Liver (tissue), 9 donors: ENCODE measurements around the gene TMEM151B. TPM values are rescaled to one million over a fixed set of nuclear protein-coding genes. Genes with fewer than 3 reads are reported as not detected.

ENCODE experiments used
- DNase-seq: peaks from one replicate; pipeline ENCODE4 v3.0.0-alpha.2; 2017; ENCODE audit warnings: low spot score
- H3K27ac ChIP-seq, 2 donors: one replicate each; pipeline ENCODE4 v1.7.0; 2013; ENCODE audit warnings: inconsistent platforms in 2 of 2, low read length in 2 of 2, control low read depth in 1 of 2, low read depth in 1 of 2, mild to moderate bottlenecking in 1 of 2
- H3K27me3 ChIP-seq, 4 donors: one replicate each; pipeline versions ENCODE4 v1.6.1 to v1.7.0; 2013; ENCODE audit warnings: low read length in 3 of 4, inconsistent platforms in 1 of 4, mild to moderate bottlenecking in 1 of 4, moderate library complexity in 1 of 4; ENCODE audit not compliant: control insufficient read depth in 4 of 4, insufficient read depth in 4 of 4
- H3K36me3 ChIP-seq, 4 donors: one replicate each; pipeline versions ENCODE4 v1.6.1 to v1.7.0; 2013; ENCODE audit warnings: low read length in 3 of 4, mild to moderate bottlenecking in 3 of 4, low read depth in 1 of 4, moderate library complexity in 1 of 4; ENCODE audit not compliant: control insufficient read depth in 4 of 4, insufficient read depth in 3 of 4
- H3K4me1 ChIP-seq, 4 donors: one replicate each; pipeline versions ENCODE4 v1.6.1 to v1.7.0; 2013; ENCODE audit warnings: low read length in 3 of 4, mild to moderate bottlenecking in 3 of 4, moderate library complexity in 1 of 4; ENCODE audit not compliant: control insufficient read depth in 4 of 4, insufficient read depth in 4 of 4
- H3K4me3 ChIP-seq, 3 donors: one replicate each; pipeline versions ENCODE4 v1.6.1 to v1.7.0; 2013; ENCODE audit warnings: low read length in 3 of 3, control low read depth in 1 of 3, low read depth in 1 of 3, mild to moderate bottlenecking in 1 of 3
- H3K9ac ChIP-seq, 2 donors: one replicate each; pipeline ENCODE4 v1.7.0; 2013; ENCODE audit warnings: low read length in 2 of 2, mild to moderate bottlenecking in 2 of 2, moderate library complexity in 2 of 2, control low read depth in 1 of 2, low read depth in 1 of 2
- H3K9me3 ChIP-seq, 4 donors: one replicate each; pipeline versions ENCODE4 v1.6.1 to v1.7.0; 2013; ENCODE audit warnings: low read length in 3 of 4; ENCODE audit not compliant: control insufficient read depth in 4 of 4
- EGR1 ChIP-seq, 2 donors: IDR thresholded peaks; 2 replicates each; pipeline ENCODE4 v1.6.1; 2016 to 2018; ENCODE audit warnings: antibody characterized with exemption in 2 of 2, low read depth in 2 of 2
- FOXA1 ChIP-seq: IDR thresholded peaks from 2 replicates; pipeline ENCODE4 v1.6.1; 2016; ENCODE audit warnings: antibody characterized with exemption
- FOXA2 ChIP-seq: IDR thresholded peaks from 2 replicates; pipeline ENCODE4 v1.6.1; 2016; ENCODE audit warnings: antibody characterized with exemption
- GABPA ChIP-seq, 2 donors: IDR thresholded peaks in 1 of 2; conservative IDR thresholded peaks in 1 of 2; 2 replicates each; pipeline ENCODE4 v1.6.1; 2016; ENCODE audit warnings: antibody characterized with exemption in 2 of 2, mild to moderate bottlenecking in 1 of 2, moderate library complexity in 1 of 2
- HNF4A ChIP-seq, 2 donors: conservative IDR thresholded peaks; 2 replicates each; pipeline ENCODE4 v1.6.1; 2016; ENCODE audit warnings: antibody characterized with exemption in 2 of 2, mild to moderate bottlenecking in 2 of 2
- HNF4G ChIP-seq: IDR thresholded peaks from 2 replicates; pipeline ENCODE4 v1.6.1; 2016; ENCODE audit warnings: antibody characterized with exemption
- JUND ChIP-seq, 2 donors: IDR thresholded peaks; 2 replicates each; pipeline ENCODE4 v1.6.1; 2016; ENCODE audit warnings: antibody characterized with exemption in 2 of 2
- NR2F2 ChIP-seq: IDR thresholded peaks from 2 replicates; pipeline ENCODE4 v1.6.1; 2016; ENCODE audit warnings: antibody characterized with exemption
- RAD21 ChIP-seq, 2 donors: IDR thresholded peaks; 2 replicates each; pipeline ENCODE4 v1.6.1; 2016; ENCODE audit warnings: antibody characterized with exemption in 2 of 2, mild to moderate bottlenecking in 2 of 2
- RXRA ChIP-seq, 2 donors: IDR thresholded peaks; 2 replicates each; pipeline ENCODE4 v1.6.1; 2017 to 2018; ENCODE audit warnings: antibody characterized with exemption in 2 of 2, mild to moderate bottlenecking in 1 of 2
- SP1 ChIP-seq: IDR thresholded peaks from 2 replicates; pipeline ENCODE4 v1.6.1; 2018; ENCODE audit warnings: antibody characterized with exemption, mild to moderate bottlenecking
- TAF1 ChIP-seq: conservative IDR thresholded peaks from 2 replicates; pipeline ENCODE4 v1.6.1; 2016; ENCODE audit warnings: antibody characterized with exemption, mild to moderate bottlenecking
- YY1 ChIP-seq: IDR thresholded peaks from 2 replicates; pipeline ENCODE4 v1.6.1; 2016; ENCODE audit warnings: antibody characterized with exemption, mild to moderate bottlenecking
- WGBS: extraction: QIAGEN DNeasy Blood & Tissue Kit; methylation state at CpG from one replicate; pipeline ENCODE4 v1.1.7; 2013; 5-methylcytosine and 5-hydroxymethylcytosine counted together
- polyA plus RNA-seq, 2 donors: library from polyadenylated mRNA; stranded (reverse) in 1 of 2; unstranded in 1 of 2; fragments of 200-250 nt in 1 of 2; fragments of >200 nt in 1 of 2; fragmentation: Nextera tagmentation in 1 of 2; extraction: Ambion mirVana in 1 of 2; gene quantifications; one replicate each; pipeline versions ENCODE4 v1.2.1 to v1.2.3, GENCODE V29; 2013 to 2015
- total RNA-seq, 2 donors: library from RNA; depleted of rRNA; stranded (reverse); fragments of >200 nt; gene quantifications; one replicate each; pipeline ENCODE4 v1.2.3, GENCODE V29; 2014
- TF ChIP-seq, protein P1 (sequence below): IDR thresholded peaks from 2 replicates; pipeline ENCODE4 v1.6.1; 2016; ENCODE audit warnings: antibody characterized with exemption
- TF ChIP-seq, protein P2 (sequence below): IDR thresholded peaks from 2 replicates; pipeline ENCODE4 v1.6.1; 2016; ENCODE audit warnings: antibody characterized with exemption
- TF ChIP-seq, protein P3 (sequence below): IDR thresholded peaks from 2 replicates; pipeline ENCODE4 v1.6.1; 2016; ENCODE audit warnings: antibody characterized with exemption, mild to moderate bottlenecking
- TF ChIP-seq, protein P4 (sequence below): IDR thresholded peaks from 2 replicates; pipeline ENCODE4 v1.6.1; 2016; ENCODE audit warnings: antibody characterized with exemption
- TF ChIP-seq, protein P5 (sequence below): fragments of 150-350 bp; IDR thresholded peaks from 2 replicates; pipeline ENCODE4 v1.5.1; 2017; ENCODE audit warnings: improper control_type of control experiment, low read depth, low read length; ENCODE audit not compliant: missing input control
- donor health status: healthy.
- donor health status: healthy.
- donor health status: healthy.
- donor health status: healthy.
- donor health status: healthy.

The TMEM151B gene
- total and polyA plus RNA-seq, 4 donors = not detected

DNA sequence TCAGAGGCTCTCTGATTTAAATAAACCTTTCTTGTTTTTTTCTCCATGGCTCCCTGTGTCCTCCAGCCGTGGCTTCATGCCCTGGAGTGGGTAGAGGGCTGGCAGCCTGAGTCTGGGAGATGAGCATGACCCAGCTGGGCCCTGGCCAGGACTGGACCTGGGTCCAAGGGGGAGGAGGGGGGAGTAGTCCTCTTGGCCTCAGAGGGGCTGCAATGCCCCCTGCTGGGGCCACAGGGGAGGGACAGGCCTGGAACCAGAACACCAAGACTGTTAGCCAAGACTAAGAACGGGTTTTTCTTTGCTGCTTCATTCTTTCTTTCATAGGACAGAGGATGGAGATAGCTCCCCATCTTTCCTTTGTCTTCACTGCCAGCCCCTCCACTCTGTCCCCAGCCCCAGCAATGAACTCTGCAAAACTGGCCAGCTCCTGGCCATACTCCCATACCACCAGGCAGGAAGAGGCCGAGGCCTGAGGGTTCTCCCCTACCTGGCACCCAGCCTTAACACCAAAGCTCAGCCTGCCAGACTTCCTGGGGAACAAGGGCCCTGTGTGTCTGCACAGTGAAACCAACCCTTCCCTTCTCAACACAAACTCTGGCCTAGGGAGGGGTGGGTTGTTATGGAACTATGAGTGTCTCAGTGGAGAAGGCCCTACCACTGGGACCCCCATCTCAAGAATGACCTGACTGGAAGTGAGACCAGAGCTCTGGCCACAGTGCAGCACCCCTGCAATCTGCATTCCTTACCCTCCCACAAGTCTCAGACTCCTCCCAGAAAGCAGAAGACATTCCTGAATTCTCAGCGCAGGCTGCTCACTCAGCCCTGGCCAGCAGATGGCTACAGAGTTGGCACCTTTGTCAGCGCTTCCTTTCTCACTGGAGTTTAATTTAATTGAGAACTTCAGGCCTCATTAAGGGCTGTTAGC lies 35.9 kb upstream of the TMEM151B start:
- Histone ChIP-seq H3K4me3 (no peak overlapping the region), H3K9me3 (no peaks in the 10 kb centered on the region), H3K36me3 (peaks cover 0 to 4% (median 2%) of the 10 kb centered on the region in 4 donors), H3K27me3 (no peaks in the 10 kb centered on the region), H3K4me1 (peaks cover 22 to 67% (median 53%) of the 10 kb centered on the region in 4 donors), H3K9ac (peak overlapping the region; percentile 34 to 60), H3K27ac (peak overlapping the region; percentile 97 to 99)
- no peak for TF ChIP-seq FOXA2
- TF ChIP-seq EGR1 (IDR thresholded peaks at IDR 0.05; ENCODE audit: low read depth in 2 of 2) = no peak
- no peak for TF ChIP-seq YY1
- TF ChIP-seq HNF4G = no peak
- TF ChIP-seq, protein P1, sequence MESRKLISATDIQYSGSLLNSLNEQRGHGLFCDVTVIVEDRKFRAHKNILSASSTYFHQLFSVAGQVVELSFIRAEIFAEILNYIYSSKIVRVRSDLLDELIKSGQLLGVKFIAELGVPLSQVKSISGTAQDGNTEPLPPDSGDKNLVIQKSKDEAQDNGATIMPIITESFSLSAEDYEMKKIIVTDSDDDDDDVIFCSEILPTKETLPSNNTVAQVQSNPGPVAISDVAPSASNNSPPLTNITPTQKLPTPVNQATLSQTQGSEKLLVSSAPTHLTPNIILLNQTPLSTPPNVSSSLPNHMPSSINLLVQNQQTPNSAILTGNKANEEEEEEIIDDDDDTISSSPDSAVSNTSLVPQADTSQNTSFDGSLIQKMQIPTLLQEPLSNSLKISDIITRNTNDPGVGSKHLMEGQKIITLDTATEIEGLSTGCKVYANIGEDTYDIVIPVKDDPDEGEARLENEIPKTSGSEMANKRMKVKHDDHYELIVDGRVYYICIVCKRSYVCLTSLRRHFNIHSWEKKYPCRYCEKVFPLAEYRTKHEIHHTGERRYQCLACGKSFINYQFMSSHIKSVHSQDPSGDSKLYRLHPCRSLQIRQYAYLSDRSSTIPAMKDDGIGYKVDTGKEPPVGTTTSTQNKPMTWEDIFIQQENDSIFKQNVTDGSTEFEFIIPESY = no peak
- TF ChIP-seq NR2F2 = no peak
- TF ChIP-seq FOXA1 = no peak
- TF ChIP-seq RAD21 (IDR thresholded peaks at IDR 0.05) = peak; percentile 87 to 91
- TF ChIP-seq TAF1 = no peak
- no peak for TF ChIP-seq JUND (IDR thresholded peaks at IDR 0.05)
- no peak for TF ChIP-seq GABPA (IDR thresholded peaks at IDR 0.05 in 1 of 2, conservative IDR thresholded peaks at IDR 0.05 in 1 of 2)
- TF ChIP-seq, protein P2, sequence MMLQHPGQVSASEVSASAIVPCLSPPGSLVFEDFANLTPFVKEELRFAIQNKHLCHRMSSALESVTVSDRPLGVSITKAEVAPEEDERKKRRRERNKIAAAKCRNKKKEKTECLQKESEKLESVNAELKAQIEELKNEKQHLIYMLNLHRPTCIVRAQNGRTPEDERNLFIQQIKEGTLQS = no peak
- TF ChIP-seq SP1 = peak; percentile 50
- TF ChIP-seq, protein P3, sequence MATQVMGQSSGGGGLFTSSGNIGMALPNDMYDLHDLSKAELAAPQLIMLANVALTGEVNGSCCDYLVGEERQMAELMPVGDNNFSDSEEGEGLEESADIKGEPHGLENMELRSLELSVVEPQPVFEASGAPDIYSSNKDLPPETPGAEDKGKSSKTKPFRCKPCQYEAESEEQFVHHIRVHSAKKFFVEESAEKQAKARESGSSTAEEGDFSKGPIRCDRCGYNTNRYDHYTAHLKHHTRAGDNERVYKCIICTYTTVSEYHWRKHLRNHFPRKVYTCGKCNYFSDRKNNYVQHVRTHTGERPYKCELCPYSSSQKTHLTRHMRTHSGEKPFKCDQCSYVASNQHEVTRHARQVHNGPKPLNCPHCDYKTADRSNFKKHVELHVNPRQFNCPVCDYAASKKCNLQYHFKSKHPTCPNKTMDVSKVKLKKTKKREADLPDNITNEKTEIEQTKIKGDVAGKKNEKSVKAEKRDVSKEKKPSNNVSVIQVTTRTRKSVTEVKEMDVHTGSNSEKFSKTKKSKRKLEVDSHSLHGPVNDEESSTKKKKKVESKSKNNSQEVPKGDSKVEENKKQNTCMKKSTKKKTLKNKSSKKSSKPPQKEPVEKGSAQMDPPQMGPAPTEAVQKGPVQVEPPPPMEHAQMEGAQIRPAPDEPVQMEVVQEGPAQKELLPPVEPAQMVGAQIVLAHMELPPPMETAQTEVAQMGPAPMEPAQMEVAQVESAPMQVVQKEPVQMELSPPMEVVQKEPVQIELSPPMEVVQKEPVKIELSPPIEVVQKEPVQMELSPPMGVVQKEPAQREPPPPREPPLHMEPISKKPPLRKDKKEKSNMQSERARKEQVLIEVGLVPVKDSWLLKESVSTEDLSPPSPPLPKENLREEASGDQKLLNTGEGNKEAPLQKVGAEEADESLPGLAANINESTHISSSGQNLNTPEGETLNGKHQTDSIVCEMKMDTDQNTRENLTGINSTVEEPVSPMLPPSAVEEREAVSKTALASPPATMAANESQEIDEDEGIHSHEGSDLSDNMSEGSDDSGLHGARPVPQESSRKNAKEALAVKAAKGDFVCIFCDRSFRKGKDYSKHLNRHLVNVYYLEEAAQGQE = peak; percentile 51
- TF ChIP-seq, protein P4, sequence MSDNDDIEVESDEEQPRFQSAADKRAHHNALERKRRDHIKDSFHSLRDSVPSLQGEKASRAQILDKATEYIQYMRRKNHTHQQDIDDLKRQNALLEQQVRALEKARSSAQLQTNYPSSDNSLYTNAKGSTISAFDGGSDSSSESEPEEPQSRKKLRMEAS = no peak
- peak; percentile 75 to 80 for TF ChIP-seq HNF4A (conservative IDR thresholded peaks at IDR 0.05)
- TF ChIP-seq, protein P5, sequence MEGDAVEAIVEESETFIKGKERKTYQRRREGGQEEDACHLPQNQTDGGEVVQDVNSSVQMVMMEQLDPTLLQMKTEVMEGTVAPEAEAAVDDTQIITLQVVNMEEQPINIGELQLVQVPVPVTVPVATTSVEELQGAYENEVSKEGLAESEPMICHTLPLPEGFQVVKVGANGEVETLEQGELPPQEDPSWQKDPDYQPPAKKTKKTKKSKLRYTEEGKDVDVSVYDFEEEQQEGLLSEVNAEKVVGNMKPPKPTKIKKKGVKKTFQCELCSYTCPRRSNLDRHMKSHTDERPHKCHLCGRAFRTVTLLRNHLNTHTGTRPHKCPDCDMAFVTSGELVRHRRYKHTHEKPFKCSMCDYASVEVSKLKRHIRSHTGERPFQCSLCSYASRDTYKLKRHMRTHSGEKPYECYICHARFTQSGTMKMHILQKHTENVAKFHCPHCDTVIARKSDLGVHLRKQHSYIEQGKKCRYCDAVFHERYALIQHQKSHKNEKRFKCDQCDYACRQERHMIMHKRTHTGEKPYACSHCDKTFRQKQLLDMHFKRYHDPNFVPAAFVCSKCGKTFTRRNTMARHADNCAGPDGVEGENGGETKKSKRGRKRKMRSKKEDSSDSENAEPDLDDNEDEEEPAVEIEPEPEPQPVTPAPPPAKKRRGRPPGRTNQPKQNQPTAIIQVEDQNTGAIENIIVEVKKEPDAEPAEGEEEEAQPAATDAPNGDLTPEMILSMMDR = peak; percentile 81
- TF ChIP-seq RXRA (IDR thresholded peaks at IDR 0.05) = peak; percentile 57 to 72
- WGBS = 25% methylated on average over 5 of the region's 5 CpGs
- DNase-seq = peak; percentile 61
